ENCODE measurements around the gene CNN2.

- no peak for TF ChIP-seq POLR2A (IDR thresholded peaks at IDR 0.05)
- TF ChIP-seq, protein P1, sequence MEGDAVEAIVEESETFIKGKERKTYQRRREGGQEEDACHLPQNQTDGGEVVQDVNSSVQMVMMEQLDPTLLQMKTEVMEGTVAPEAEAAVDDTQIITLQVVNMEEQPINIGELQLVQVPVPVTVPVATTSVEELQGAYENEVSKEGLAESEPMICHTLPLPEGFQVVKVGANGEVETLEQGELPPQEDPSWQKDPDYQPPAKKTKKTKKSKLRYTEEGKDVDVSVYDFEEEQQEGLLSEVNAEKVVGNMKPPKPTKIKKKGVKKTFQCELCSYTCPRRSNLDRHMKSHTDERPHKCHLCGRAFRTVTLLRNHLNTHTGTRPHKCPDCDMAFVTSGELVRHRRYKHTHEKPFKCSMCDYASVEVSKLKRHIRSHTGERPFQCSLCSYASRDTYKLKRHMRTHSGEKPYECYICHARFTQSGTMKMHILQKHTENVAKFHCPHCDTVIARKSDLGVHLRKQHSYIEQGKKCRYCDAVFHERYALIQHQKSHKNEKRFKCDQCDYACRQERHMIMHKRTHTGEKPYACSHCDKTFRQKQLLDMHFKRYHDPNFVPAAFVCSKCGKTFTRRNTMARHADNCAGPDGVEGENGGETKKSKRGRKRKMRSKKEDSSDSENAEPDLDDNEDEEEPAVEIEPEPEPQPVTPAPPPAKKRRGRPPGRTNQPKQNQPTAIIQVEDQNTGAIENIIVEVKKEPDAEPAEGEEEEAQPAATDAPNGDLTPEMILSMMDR (IDR thresholded peaks at IDR 0.05), result no peak
Measured at GRCh38 chr19:986083-986482, 40.3 kb upstream of the CNN2 start.

Measured in esophagus squamous epithelium (tissue), 4 donors.